WTC11 (cell line): ENCODE results near the gene CDKN1C.

Experiments used
- CREB1 ChIP-seq: sonication (generic); formaldehyde crosslinking; IDR thresholded peaks from 2 replicates; pipeline ENCODE4 v1.8.0; 2023; ENCODE audit warnings: mild to moderate bottlenecking, missing genetic modification reagents
- CTCF ChIP-seq: fragments of 200-600 bp; IDR thresholded peaks from 2 replicates; pipeline ENCODE4 v1.8.0; 2022; ENCODE audit warnings: antibody characterized with exemption
- E2F5 ChIP-seq: sonication (generic); formaldehyde crosslinking; IDR thresholded peaks from 2 replicates; pipeline ENCODE4 v1.8.1; 2022; ENCODE audit warnings: mild to moderate bottlenecking, moderate library complexity, missing genetic modification reagents
- GABPB1 ChIP-seq: sonication (generic); formaldehyde crosslinking; IDR thresholded peaks from 2 replicates; pipeline ENCODE4 v1.8.1; 2023; ENCODE audit warnings: mild to moderate bottlenecking, missing genetic modification reagents
- MAX ChIP-seq: sonication (generic); formaldehyde crosslinking; IDR thresholded peaks from 2 replicates; pipeline ENCODE4 v1.8.0; 2022; ENCODE audit warnings: mild to moderate bottlenecking, missing genetic modification reagents
- NFE2L1 ChIP-seq: sonication (generic); formaldehyde crosslinking; IDR thresholded peaks from 2 replicates; pipeline ENCODE4 v1.8.1; 2023; ENCODE audit warnings: missing genetic modification reagents
- NR1H2 ChIP-seq: sonication (generic); formaldehyde crosslinking; IDR thresholded peaks from 2 replicates; pipeline ENCODE4 v1.9.0; 2021; ENCODE audit warnings: mild to moderate bottlenecking, moderate library complexity, missing genetic modification reagents
- SP1 ChIP-seq: sonication (generic); formaldehyde crosslinking; conservative IDR thresholded peaks from 2 replicates; pipeline ENCODE4 v1.8.1; 2022; ENCODE audit warnings: missing genetic modification reagents
- STAT6 ChIP-seq: sonication (generic); formaldehyde crosslinking; conservative IDR thresholded peaks from 2 replicates; pipeline ENCODE4 v1.8.1; 2023; ENCODE audit warnings: mild to moderate bottlenecking, low read depth, missing genetic modification reagents, moderate library complexity
- USF2 ChIP-seq: sonication (generic); formaldehyde crosslinking; IDR thresholded peaks from 2 replicates; pipeline ENCODE4 v1.8.1; 2023; ENCODE audit warnings: mild to moderate bottlenecking, missing genetic modification reagents, moderate library complexity
- ZNF423 ChIP-seq: fragments of 250-450 bp; sonication (Bioruptor Pico); IDR thresholded peaks from 2 replicates; pipeline ENCODE4 v2.1.2; 2022; ENCODE audit warnings: mild to moderate bottlenecking, moderate library complexity

GRCh38 chr11:2893935-2894334 lies 8.4 kb upstream of the CDKN1C start:
- TF ChIP-seq CTCF, result no peak
- TF ChIP-seq E2F5, result no peak
- no peak for TF ChIP-seq CREB1 (CRISPR knock-in tag)
- no peak for TF ChIP-seq NFE2L1
- no peak for TF ChIP-seq SP1 (CRISPR knock-in tag)
- TF ChIP-seq MAX (CRISPR knock-in tag), result no peak
- TF ChIP-seq USF2 (CRISPR knock-in tag), result no peak
- TF ChIP-seq GABPB1, result no peak
- TF ChIP-seq ZNF423 (CRISPR knock-in tag), result no peak
- no peak for TF ChIP-seq NR1H2 (CRISPR knock-in tag)
- no peak for TF ChIP-seq STAT6
